MM.1S (cell line): ENCODE measurements around the gene GPR17.

ENCODE experiments used
- DNase-seq: peaks from one replicate; pipeline ENCODE4 v3.0.0-alpha.2; 2015
- H2AFZ ChIP-seq: fragments of 300-600 bp; sonication (generic); 2 replicates; pipeline ENCODE4 v1.6.0; 2016; ENCODE audit warnings: antibody characterized with exemption, low read length
- H3F3A ChIP-seq: fragments of 300-600 bp; sonication (generic); 2 replicates; pipeline ENCODE4 v1.6.1; 2016; ENCODE audit warnings: mild to moderate bottlenecking, antibody characterized with exemption, low read length, moderate library complexity, mixed read lengths; ENCODE audit not compliant: insufficient read depth
- H3K27ac ChIP-seq: fragments of 300-600 bp; sonication (generic); 2 replicates; pipeline ENCODE4 v1.5.1; 2016; ENCODE audit warnings: mild to moderate bottlenecking, low read length
- H3K27me3 ChIP-seq: fragments of 300-600 bp; sonication (generic); replicated peaks from 2 replicates; pipeline ENCODE4 v1.6.0; 2016; ENCODE audit warnings: low read length; ENCODE audit not compliant: insufficient read depth
- H3K36me3 ChIP-seq: fragments of 300-600 bp; sonication (generic); replicated peaks from 2 replicates; pipeline ENCODE4 v1.6.1; 2016; ENCODE audit warnings: mild to moderate bottlenecking, low read length, mixed read lengths; ENCODE audit not compliant: insufficient read depth
- H3K4me1 ChIP-seq: fragments of 300-600 bp; sonication (generic); 2 replicates; pipeline ENCODE4 v1.6.1; 2016; ENCODE audit warnings: low read length, mixed read lengths
- H3K4me2 ChIP-seq: fragments of 300-600 bp; sonication (generic); 2 replicates; pipeline ENCODE4 v1.6.0; 2016; ENCODE audit warnings: low read depth, low read length
- H3K4me3 ChIP-seq: fragments of 300-600 bp; sonication (generic); 2 replicates; pipeline ENCODE4 v1.5.1; 2016; ENCODE audit warnings: low read length, mixed read lengths
- H3K79me2 ChIP-seq: fragments of 300-600 bp; sonication (generic); 2 replicates; pipeline ENCODE4 v1.6.1; 2016; ENCODE audit warnings: mixed run types, low read length, mixed read lengths
- H3K9ac ChIP-seq: fragments of 300-600 bp; sonication (generic); 2 replicates; pipeline ENCODE4 v1.6.1; 2016; ENCODE audit warnings: low read length, mixed read lengths
- H3K9me2 ChIP-seq: fragments of 300-600 bp; sonication (generic); replicated peaks from 2 replicates; pipeline ENCODE4 v1.6.1; 2016; ENCODE audit warnings: mild to moderate bottlenecking, low read length, mixed read lengths; ENCODE audit not compliant: insufficient read depth
- H3K9me3 ChIP-seq: fragments of 300-600 bp; sonication (generic); replicated peaks from 2 replicates; pipeline ENCODE4 v1.6.1; 2016; ENCODE audit warnings: mild to moderate bottlenecking, low read length, mixed read lengths; ENCODE audit not compliant: insufficient read depth
- H4K20me1 ChIP-seq: fragments of 300-600 bp; sonication (generic); 2 replicates; pipeline ENCODE4 v1.6.1; 2016; ENCODE audit warnings: mild to moderate bottlenecking, low read length, moderate library complexity, mixed read lengths; ENCODE audit not compliant: insufficient read depth
- CTCF ChIP-seq: fragments of 300-600 bp; sonication (generic); IDR thresholded peaks from 2 replicates; pipeline ENCODE4 v1.5.1; 2016; ENCODE audit warnings: antibody characterized with exemption, low read length, mixed read lengths
- EZH2 ChIP-seq: fragments of 300-600 bp; sonication (generic); optimal IDR thresholded peaks from 2 replicates; pipeline ENCODE3; 2017; ENCODE audit warnings: low read depth, mild to moderate bottlenecking, antibody characterized with exemption, low read length, mixed read lengths
- EZH2phosphoT487 ChIP-seq: fragments of 300-600 bp; sonication (generic); IDR thresholded peaks from 2 replicates; pipeline ENCODE4 v1.6.1; 2018; ENCODE audit warnings: antibody characterized with exemption, low read length

The GPR17 gene

DNA sequence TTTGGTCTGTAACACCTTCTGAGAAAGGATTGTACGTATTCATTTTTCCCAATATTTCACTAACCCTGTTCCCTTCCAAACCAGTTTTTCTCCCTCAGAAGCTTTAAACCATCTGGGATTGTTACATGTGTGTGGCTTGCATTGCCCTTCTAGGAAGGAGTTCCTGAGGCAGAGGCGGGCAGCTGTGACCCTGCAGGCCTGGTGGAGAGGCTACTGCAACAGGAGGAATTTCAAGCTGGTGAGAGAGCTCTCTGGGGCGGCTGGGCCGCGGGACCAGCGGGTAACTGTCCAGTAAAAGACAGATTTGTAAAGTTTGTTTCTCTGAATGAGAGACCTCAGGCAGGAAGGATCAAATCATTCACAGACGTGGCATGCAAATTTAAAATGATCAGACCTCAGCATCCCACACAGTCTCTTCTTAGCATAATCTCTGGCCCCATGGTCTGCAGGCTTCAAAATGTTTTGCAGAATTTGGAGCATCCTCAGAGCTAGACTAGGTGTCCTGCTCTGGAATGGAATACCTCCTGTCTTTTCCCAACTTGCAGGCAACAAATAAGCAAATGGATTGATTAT, 40.2 kb upstream of the GPR17 start:
- no peaks in the 10 kb centered on the region for H3K4me1 ChIP-seq
- H3K4me3 ChIP-seq, result no peak overlapping the region
- no peaks in the 10 kb centered on the region for H3K79me2 ChIP-seq
- no peak overlapping the region for H3K4me2 ChIP-seq
- H3K27me3 ChIP-seq, result peaks cover 13% of the 10 kb centered on the region
- H2AFZ ChIP-seq, result no peak overlapping the region
- H3K27ac ChIP-seq, result no peak overlapping the region
- no peak for DNase-seq
- H4K20me1 ChIP-seq, result no peaks in the 10 kb centered on the region
- no peak overlapping the region for H3K9ac ChIP-seq
- no peaks in the 10 kb centered on the region for H3K9me3 ChIP-seq
- H3F3A ChIP-seq, result no peaks in the 10 kb centered on the region
- H3K9me2 ChIP-seq, result no peaks in the 10 kb centered on the region
- no peak for TF ChIP-seq CTCF
- TF ChIP-seq EZH2phosphoT487, result no peak
- TF ChIP-seq EZH2, result no peak
- H3K36me3 ChIP-seq, result no peaks in the 10 kb centered on the region

DNA sequence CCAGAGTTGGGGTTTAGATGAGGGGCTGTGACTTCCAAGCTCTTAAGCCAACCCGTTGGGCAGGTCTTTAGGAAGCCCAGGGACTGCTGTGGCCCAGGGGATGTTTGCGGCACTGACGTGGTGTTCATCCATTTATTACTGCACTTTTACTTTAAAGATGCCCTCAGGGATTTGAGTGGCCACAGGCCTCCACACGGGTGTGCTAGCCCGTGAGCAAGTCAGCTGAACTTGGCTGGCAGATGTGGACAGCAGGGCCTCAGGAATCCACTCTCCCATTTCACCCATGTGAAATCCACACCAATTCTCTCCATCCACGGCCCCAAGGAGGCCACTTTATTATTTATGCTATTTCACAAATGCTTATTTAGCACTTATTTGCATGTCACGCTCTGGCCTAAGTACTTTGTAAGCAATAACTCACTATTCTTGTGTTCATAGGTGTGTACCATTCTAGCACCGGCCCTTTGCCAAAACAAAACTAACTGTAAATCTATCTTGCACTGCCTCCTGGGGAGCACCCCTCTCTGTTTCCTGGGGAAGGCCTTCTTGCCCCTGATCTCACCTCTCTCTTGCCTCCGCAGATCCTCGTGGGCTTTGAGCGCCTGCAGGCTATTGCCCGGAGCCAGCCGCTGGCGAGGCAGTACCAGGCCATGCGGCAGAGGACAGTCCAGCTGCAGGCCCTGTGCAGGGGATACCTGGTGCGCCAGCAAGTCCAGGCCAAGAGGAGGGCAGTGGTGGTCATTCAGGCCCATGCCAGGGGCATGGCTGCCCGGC, 39.1 kb upstream of the GPR17 start:
- no peaks in the 10 kb centered on the region for H3K79me2 ChIP-seq
- no peak overlapping the region for H3K4me2 ChIP-seq
- no peaks in the 10 kb centered on the region for H3K4me1 ChIP-seq
- no peak for DNase-seq
- H3K27ac ChIP-seq, result no peak overlapping the region
- no peak overlapping the region for H3K9ac ChIP-seq
- peaks cover 13% of the 10 kb centered on the region for H3K27me3 ChIP-seq
- TF ChIP-seq EZH2phosphoT487 (no peak), CTCF (no peak), EZH2 (no peak)
- H2AFZ ChIP-seq, result no peak overlapping the region
- no peaks in the 10 kb centered on the region for H4K20me1 ChIP-seq
- H3K9me3 ChIP-seq, result no peaks in the 10 kb centered on the region
- no peak overlapping the region for H3K4me3 ChIP-seq
- no peaks in the 10 kb centered on the region for H3K9me2 ChIP-seq
- no peaks in the 10 kb centered on the region for H3K36me3 ChIP-seq
- no peaks in the 10 kb centered on the region for H3F3A ChIP-seq

DNA sequence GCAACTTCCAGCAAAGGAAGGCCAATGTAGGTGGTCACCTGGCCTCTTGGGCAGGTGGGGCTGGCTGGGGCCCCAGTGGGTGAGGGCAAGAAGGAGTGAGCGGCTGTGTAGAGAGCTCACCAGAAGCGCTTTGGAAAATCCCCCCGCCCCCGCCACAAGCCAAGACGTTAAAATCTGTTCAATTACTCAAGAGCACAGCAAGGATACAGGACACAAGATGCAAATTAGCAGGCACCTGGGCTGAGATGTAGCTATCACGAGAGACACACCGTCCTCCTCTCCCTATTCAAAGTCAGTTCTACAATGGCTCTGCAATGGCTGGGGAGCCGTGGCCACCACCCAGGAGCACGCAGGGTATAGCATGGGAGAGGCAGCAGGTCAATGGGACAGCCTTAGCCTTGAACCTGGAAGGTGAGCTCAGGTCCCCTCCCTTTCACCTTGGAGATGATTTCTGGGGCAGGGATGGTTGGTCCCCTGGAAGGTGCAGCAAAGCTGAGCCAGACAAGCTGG, 38.5 kb upstream of the GPR17 start:
- no peaks in the 10 kb centered on the region for H3K9me3 ChIP-seq
- no peaks in the 10 kb centered on the region for H4K20me1 ChIP-seq
- no peak overlapping the region for H3K27ac ChIP-seq
- TF ChIP-seq EZH2phosphoT487 (no peak), CTCF (no peak), EZH2 (no peak)
- no peak overlapping the region for H3K9ac ChIP-seq
- no peak for DNase-seq
- no peak overlapping the region for H2AFZ ChIP-seq
- H3K4me2 ChIP-seq, result no peak overlapping the region
- no peaks in the 10 kb centered on the region for H3K9me2 ChIP-seq
- H3K4me1 ChIP-seq, result no peaks in the 10 kb centered on the region
- no peak overlapping the region for H3K4me3 ChIP-seq
- H3K27me3 ChIP-seq, result peaks cover 13% of the 10 kb centered on the region
- H3F3A ChIP-seq, result no peaks in the 10 kb centered on the region
- no peaks in the 10 kb centered on the region for H3K36me3 ChIP-seq
- H3K79me2 ChIP-seq, result no peaks in the 10 kb centered on the region
